HuH-7.5 (cell line): ENCODE measurements around the gene KIF17.
"Not testable (repeated sequence)": the region's sequence is repeated elsewhere in the genome, so short reads cannot be mapped to it uniquely, and the experiment has no call there.

Source experiments
- DNase-seq: peaks from one replicate; pipeline ENCODE4 v3.0.0; 2011; ENCODE audit warnings: low spot score

The KIF17 gene

GRCh38 chr1:20686883-20687725 lies 30.7 kb downstream of the KIF17 start:
- DNase-seq = no peak

DNA sequence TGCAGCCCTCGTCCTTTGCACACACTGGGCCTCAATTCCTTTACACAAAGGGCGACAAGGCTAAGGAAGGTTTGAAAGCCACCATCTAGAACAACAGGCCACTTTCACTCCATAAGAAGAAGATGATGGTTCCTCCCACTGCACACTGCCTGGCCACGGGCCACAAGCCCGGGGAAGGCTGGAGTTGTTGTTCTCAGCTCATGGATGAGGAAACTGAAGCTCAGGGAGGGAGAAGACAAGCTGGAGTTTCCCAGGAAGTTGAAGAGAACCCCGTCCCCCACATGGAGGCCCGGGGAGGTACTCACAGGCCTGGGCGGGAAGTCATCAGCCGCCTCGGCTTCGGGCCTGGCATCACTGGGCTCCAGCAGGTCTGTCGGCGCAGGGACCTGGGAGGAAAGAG lies 32.1 kb downstream of the KIF17 start:
- DNase-seq = no peak

- DNase-seq = no peak
Measured at GRCh38 chr1:20685099-20685662, 32.6 kb downstream of the KIF17 start.

GRCh38 chr1:20684651-20685050 lies 33.2 kb downstream of the KIF17 start:
- no peak for DNase-seq

- no peak for DNase-seq
Measured at GRCh38 chr1:20684050-20684620, 33.7 kb downstream of the KIF17 start.

GRCh38 chr1:20683614-20684013 lies 34.2 kb downstream of the KIF17 start:
- no peak for DNase-seq

GRCh38 chr1:20682571-20683236 lies 35.1 kb downstream of the KIF17 start:
- DNase-seq = no peak

DNA sequence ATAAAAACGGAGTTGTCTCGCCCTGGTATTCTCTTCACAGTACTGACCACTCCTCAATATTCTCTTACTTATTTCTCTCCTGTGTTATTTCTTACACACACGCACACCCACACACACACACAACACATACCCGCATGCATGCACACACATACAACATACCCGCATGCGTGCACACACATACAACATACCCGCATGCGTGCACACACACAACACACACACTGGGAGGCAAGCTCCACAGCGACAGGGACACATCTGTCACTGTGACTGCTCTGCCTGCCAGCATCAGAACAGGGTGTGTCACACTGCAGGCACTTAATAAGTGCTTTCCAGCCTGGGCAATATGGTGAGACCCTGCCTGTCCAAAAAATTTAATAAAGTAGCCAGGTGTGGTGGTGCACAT lies 35.8 kb downstream of the KIF17 start:
- no peak for DNase-seq

- DNase-seq = no peak
Measured at GRCh38 chr1:20680269-20680668, 37.5 kb downstream of the KIF17 start.

- no peak for DNase-seq
Measured at GRCh38 chr1:20678599-20678998, 39.2 kb downstream of the KIF17 start.

DNA sequence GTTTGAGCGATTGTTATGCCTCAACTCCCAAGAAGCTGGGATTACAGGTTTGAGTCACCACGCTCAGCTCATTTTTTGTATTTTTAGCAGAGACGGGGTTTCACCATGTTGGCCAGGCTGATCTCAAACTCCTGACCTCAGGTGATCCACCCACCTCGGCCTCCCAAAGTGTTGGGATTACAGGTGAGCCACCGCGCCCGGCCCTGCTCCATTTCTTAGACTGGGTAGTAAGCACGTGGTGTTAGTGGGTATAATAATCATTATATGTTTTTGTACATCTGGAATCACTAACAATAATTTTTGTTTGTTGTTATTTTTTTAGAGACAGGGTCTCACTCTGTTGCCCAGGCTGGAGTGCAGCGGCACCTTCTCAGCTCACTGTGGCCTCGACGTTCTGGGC lies 44.2 kb downstream of the KIF17 start:
- DNase-seq = not testable (repeated sequence)

GRCh38 chr1:20672265-20672632 lies 45.6 kb downstream of the KIF17 start:
- DNase-seq = no peak

GRCh38 chr1:20670936-20671335 lies 46.9 kb downstream of the KIF17 start:
- DNase-seq = no peak

DNA sequence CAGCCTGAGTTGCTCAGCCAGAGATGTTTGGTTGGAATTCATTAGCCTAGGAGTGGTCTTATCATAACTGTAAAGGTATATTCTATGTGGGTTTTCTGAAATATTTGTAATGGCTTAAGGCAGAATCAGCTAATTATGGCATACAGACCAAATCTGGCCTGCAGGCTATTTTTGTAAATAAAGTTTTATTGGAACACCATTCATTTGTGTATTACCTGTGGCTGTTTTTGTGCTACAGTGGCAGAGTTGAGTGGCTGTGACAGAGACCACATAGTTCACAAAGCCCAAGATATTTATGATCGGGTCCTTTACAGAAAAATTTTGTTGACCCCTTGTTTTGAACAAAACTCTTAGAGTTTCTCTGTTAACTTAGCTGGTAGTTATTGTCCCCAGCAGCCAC lies 49.2 kb downstream of the KIF17 start:
- DNase-seq = no peak

DNA sequence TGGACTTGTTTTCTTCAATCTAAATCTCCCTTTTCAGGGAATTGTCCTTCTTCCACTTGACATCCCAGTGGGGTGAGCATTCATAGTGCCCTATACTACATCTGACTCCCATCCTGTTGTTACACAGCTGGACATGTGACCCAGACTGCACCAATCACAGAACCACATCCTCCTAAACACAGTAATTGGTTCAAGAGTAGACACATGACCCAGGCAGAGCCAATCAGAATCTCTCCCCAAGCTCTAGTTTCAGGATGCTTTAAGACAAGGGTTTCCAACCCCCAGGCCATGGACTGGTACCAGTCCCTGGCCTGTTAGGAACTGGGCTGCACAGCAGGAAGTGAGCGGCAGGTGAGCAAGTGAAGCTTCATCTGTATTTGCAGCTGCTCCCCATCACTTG lies 51.0 kb downstream of the KIF17 start:
- DNase-seq = peak; percentile 29

DNA sequence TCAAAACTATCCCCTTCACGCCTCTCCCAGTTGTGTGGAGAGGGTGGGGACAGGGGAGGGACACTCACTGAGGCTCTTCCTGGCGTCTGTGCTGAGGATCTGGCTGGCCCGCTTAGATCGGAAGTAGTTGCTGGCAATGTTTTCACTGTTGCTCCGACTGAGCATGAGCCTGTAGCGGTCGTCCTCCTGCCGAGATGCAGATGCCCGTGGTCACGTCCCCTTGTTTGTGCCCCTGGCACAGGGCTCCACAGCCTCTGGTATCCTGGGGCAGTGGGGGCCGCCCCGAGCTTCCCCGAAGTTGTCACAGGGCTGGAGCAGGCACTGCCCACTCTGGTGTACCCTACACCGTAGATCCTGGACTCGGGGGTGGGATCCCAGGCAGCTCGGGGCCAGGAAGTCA lies 51.7 kb downstream of the KIF17 start:
- DNase-seq = no peak

DNA sequence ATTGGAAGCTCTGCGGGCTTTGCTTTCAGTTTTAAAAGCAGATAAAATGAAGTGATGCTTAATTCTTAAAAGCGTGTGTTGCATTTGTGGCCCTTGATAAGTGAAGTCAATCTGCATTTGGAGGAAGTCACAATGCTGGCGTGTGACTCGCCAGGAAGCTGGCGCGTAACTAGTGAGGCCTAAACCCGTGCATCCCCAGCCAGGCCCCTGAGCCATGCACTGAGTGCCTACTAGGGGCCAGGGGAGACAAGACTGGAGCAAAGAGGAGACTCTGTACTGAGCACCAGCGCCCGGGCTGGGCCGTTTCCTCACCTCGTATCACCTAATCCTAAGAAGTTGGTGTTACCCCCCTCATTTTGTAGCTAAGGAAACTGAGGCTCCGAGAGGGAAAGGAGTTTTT lies 52.1 kb downstream of the KIF17 start:
- no peak for DNase-seq

GRCh38 chr1:20663969-20664715 lies 53.7 kb downstream of the KIF17 start:
- DNase-seq = no peak

DNA sequence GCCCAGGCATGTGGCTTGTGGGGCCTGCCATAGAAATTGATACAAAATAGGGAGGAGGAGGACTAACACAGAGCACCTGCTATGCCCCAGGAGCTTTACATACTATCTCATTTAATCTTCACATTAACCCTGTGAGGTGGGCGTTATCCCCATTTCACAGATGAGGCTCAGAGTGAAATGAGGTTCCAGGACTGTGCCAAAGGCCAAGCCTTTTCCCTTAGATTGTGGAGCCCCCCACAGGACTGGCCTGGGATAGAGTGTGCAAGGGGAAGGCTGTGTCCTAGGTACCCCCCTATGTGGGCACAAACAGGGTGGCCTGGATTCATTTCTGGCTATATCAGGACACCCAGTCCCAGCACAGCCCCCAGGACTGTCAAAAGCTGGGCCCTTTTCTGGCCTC lies 54.4 kb downstream of the KIF17 start:
- no peak for DNase-seq

DNA sequence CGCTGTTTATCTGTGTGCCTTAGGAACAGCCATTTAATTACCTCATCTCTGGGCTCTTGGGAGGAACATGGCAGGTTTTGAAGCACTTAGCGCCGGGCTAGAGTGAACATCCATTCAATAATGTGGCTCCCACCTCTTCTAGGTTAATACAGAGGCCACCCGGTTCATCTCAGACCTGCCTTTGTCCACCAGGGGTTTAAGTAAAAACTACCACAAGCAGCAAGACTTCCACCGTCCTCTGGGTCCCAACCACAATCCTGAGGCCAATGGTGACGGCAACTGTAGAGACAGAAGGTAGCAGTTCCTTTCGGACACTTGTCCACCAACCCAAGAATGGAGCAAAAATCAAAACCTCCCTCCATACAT lies 55.7 kb downstream of the KIF17 start:
- DNase-seq = no peak

DNA sequence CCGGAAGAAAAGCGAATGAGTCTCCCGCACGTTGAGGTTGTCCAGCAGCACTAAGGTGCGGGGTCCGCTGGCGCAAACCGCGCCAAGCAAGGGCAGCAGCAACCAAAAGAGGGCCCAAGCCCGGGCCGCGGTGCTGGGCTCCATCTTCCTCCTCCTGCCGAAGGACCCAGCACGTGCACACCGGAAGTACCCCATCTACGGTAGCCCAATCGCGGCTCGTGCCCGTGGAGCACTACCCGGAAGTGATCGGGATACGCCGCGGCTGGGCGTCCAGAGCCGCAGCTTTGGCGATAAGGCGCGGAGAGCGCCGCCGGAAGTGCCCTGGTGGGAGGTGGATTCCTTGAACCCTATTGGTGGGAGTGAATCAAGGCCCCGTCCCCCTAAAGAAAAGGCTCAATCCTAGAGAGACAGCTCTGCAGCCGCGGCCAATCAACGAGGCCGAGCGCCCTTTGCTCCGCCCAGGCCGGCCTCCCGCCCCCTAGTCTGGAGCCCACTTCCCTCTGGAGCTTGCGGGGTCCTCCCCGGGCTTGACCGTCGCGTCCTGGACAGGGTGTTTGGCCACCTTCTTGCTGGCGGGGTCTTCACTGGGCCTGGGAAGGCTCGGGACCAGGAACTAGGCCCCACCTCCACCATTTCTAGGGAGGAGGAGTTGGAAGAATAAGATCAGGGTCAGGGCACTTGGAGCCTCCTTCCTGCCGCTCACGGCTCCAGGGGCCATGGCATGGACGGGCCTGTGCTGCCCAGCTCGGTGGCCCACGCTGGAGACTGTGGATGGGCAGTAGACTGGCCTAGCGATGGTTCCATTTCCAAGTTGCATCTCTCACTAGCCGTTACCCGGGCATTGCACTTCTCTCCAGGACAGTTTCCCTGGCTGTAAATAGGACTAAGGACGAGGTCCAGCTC lies 56.3 kb downstream of the KIF17 start, which contains the start of gene DDOST:
Gene DDOST, minus strand, starts transcription at position 163 of the 903 bp plus-strand sequence. Its CDS starts 19 bp downstream, at position 144.
- peak; percentile 94 for DNase-seq
